Ishikawa (cell line): Measurements from ENCODE around the gene KCTD16.

Source experiments
- CEBPB ChIP-seq: IDR thresholded peaks from 2 replicates; pipeline ENCODE4 v1.6.1; 2012
- CREB1 ChIP-seq: IDR thresholded peaks from 2 replicates; pipeline ENCODE4 v1.6.1; 2012; ENCODE audit warnings: low read depth
- EP300 ChIP-seq: IDR thresholded peaks from 2 replicates; pipeline ENCODE4 v1.6.1; 2012; ENCODE audit warnings: borderline replicate concordance
- MAX ChIP-seq: IDR thresholded peaks from 2 replicates; pipeline ENCODE4 v1.6.1; 2012
- RAD21 ChIP-seq: IDR thresholded peaks from 2 replicates; pipeline ENCODE4 v1.6.1; 2012; ENCODE audit warnings: low read depth
- REST ChIP-seq: IDR thresholded peaks from 2 replicates; pipeline ENCODE4 v1.6.1; 2012; ENCODE audit warnings: low read depth, mild to moderate bottlenecking
- TAF1 ChIP-seq: IDR thresholded peaks from 2 replicates; pipeline ENCODE4 v1.6.1; 2012; ENCODE audit warnings: low read depth, mild to moderate bottlenecking
- USF1 ChIP-seq: IDR thresholded peaks from 2 replicates; pipeline ENCODE4 v1.6.1; 2012
- ZBTB7A ChIP-seq: IDR thresholded peaks from 2 replicates; pipeline ENCODE4 v1.6.1; 2012; ENCODE audit warnings: low read depth

- no peak for TF ChIP-seq REST
- no peak for TF ChIP-seq ZBTB7A
- TF ChIP-seq RAD21: no peak
- no peak for TF ChIP-seq EP300
- no peak for TF ChIP-seq CEBPB
- no peak for TF ChIP-seq CREB1
- no peak for TF ChIP-seq MAX
- no peak for TF ChIP-seq TAF1
- TF ChIP-seq USF1: no peak
These were observed 137.1 kb downstream of the KCTD16 start for GRCh38 chr5:144307736-144308135.
